GM12878 (cell line): ENCODE measurements around the gene CHST13. TPM values are rescaled to one million over a fixed set of nuclear protein-coding genes. Genes with fewer than 3 reads are reported as not detected.

Experiments used
- ATAC-seq: fragments of 200-7000 bp; cut with Tn5 transposase; 3 replicates; pipeline ENCODE4 v1.9.1; 2020; ENCODE audit warnings: mild to moderate bottlenecking, moderate library complexity
- BruUV-seq: library from RNA; stranded (reverse); fragments of 400-500 nt; replicated peaks from 2 replicates; lab custom pipeline; 2021; lab: Mats Ljungman, UMichigan
- CTCF ChIA-PET: fragments of 300-600 bp; sonication (Branson Sonifier 250); formaldehyde crosslinking; extraction: SDS; loops from one replicate; lab custom pipeline; 2021; ENCODE audit warnings: inconsistent platforms; lab: Yijun Ruan, JAX
- POLR2A ChIA-PET: fragments of 350-600 bp; formaldehyde crosslinking; extraction: SDS; loops from one replicate; lab custom pipeline; 2021; ENCODE audit warnings: inconsistent platforms; lab: Charles Lee
- RAD21 ChIA-PET: fragments of 300-600 bp; sonication (Branson Sonifier 250); formaldehyde crosslinking; loops from one replicate; lab custom pipeline; 2023; ENCODE audit warnings: antibody characterized with exemption; ENCODE audit not compliant: unreplicated experiment; lab: Charles Lee
- SMC1A ChIA-PET: fragments of 300-600 bp; sonication (Branson Sonifier 250); formaldehyde crosslinking; loops from one replicate; lab custom pipeline; 2023; ENCODE audit not compliant: unreplicated experiment, uncharacterized antibody; lab: Charles Lee
- DNase-seq: peaks from one replicate; pipeline ENCODE4 v3.0.0-alpha.2; 2011; ENCODE audit warnings: low read depth, low spot score
- FAIRE-seq: peaks from 3 replicates; lab custom pipeline; 2011; peaks lifted over from hg19 to GRCh38; lab: Jason Lieb, UNC
- H2AFZ ChIP-seq: 2 replicates; pipeline ENCODE4 v1.6.0; 2011; ENCODE audit warnings: low read depth, low read length, control low read depth; ENCODE audit not compliant: control insufficient read depth
- H3K27ac ChIP-seq: 2 replicates; pipeline ENCODE4 v1.5.1; 2011; ENCODE audit warnings: control low read depth; ENCODE audit not compliant: control insufficient read depth, insufficient read depth
- H3K27me3 ChIP-seq, 2 experiments: replicated peaks in 1 of 2; 2 replicates each; pipeline versions ENCODE4 v1.6.0 to v1.6.1; 2011; ENCODE audit warnings: low read length in 1 of 2; ENCODE audit not compliant: control insufficient read depth in 2 of 2, insufficient read depth in 2 of 2
- H3K36me3 ChIP-seq, 2 experiments: 2 replicates each; pipeline ENCODE4 v1.5.1; 2011; ENCODE audit warnings: low read length in 1 of 2; ENCODE audit not compliant: control insufficient read depth in 2 of 2, insufficient read depth in 2 of 2
- H3K4me1 ChIP-seq: 2 replicates; pipeline ENCODE4 v1.6.1; 2011; ENCODE audit warnings: mild to moderate bottlenecking, low read length, moderate library complexity, mixed read lengths; ENCODE audit not compliant: control insufficient read depth, insufficient read depth
- H3K4me2 ChIP-seq: 2 replicates; pipeline ENCODE4 v1.6.0; 2011; ENCODE audit warnings: control low read depth; ENCODE audit not compliant: control insufficient read depth, insufficient read depth
- H3K4me3 ChIP-seq: fragments of 200-600 bp; sonication (generic); 2 replicates; pipeline ENCODE4 v1.5.1; 2016
- H3K79me2 ChIP-seq: 2 replicates; pipeline ENCODE4 v1.6.0; 2011; ENCODE audit warnings: low read length; ENCODE audit not compliant: control insufficient read depth, insufficient read depth
- H3K9ac ChIP-seq: 2 replicates; pipeline ENCODE4 v1.8.0; 2011; ENCODE audit warnings: low read length, control low read depth, mixed read lengths; ENCODE audit not compliant: control insufficient read depth, insufficient read depth
- H3K9me3 ChIP-seq: replicated peaks from 3 replicates; pipeline ENCODE4 v1.5.1; 2011; ENCODE audit warnings: mild to moderate bottlenecking, low read length; ENCODE audit not compliant: control insufficient read depth, insufficient read depth
- H4K20me1 ChIP-seq: 2 replicates; pipeline ENCODE4 v1.6.0; 2011; ENCODE audit not compliant: control insufficient read depth, insufficient read depth
- CBX5 ChIP-seq: sonication (generic); IDR thresholded peaks from 2 replicates; pipeline ENCODE4 v1.6.1; 2016; ENCODE audit warnings: low read depth, moderate library complexity, mild to moderate bottlenecking, inconsistent platforms
- CREB1 ChIP-seq: IDR thresholded peaks from 2 replicates; pipeline ENCODE4 v1.6.1; 2012; ENCODE audit warnings: low read depth, mild to moderate bottlenecking, inconsistent platforms
- DPF2 ChIP-seq: fragments of 450-650 bp; IDR thresholded peaks from 2 replicates; pipeline ENCODE4 v1.6.1; 2017; ENCODE audit warnings: mild to moderate bottlenecking
- ELK1 ChIP-seq: IDR thresholded peaks from 2 replicates; pipeline ENCODE4 v1.6.1; 2012; ENCODE audit warnings: low read depth, low read length, improper control_type of control experiment
- EP300 ChIP-seq, 2 experiments: fragments of 150-350 bp in 1 of 2; IDR thresholded peaks; 2 replicates each; pipeline ENCODE4 v1.6.1; 2011 to 2012; ENCODE audit warnings: low read depth in 2 of 2, low read length in 2 of 2, borderline replicate concordance in 1 of 2, improper control_type of control experiment in 1 of 2, inconsistent platforms in 1 of 2; ENCODE audit not compliant: control insufficient read depth in 1 of 2
- HCFC1 ChIP-seq: fragments of 150-350 bp; IDR thresholded peaks from 2 replicates; pipeline ENCODE4 v1.6.1; 2014; ENCODE audit warnings: low read length
- IKZF1 ChIP-seq: fragments of 450-650 bp; conservative IDR thresholded peaks from 2 replicates; pipeline ENCODE4 v1.6.1; 2017; ENCODE audit warnings: antibody characterized with exemption, mild to moderate bottlenecking
- MXI1 ChIP-seq: fragments of 150-350 bp; IDR thresholded peaks from 2 replicates; pipeline ENCODE4 v1.6.1; 2011; ENCODE audit warnings: low read depth, mild to moderate bottlenecking, inconsistent platforms, low read length, improper control_type of control experiment
- NR2C1 ChIP-seq: fragments of 450-650 bp; IDR thresholded peaks from 2 replicates; pipeline ENCODE4 v1.6.1; 2017; ENCODE audit warnings: antibody characterized with exemption, mild to moderate bottlenecking, moderate library complexity
- RAD51 ChIP-seq: fragments of 450-650 bp; IDR thresholded peaks from 2 replicates; pipeline ENCODE4 v1.6.1; 2016; ENCODE audit warnings: moderate library complexity, mild to moderate bottlenecking, inconsistent platforms
- RB1 ChIP-seq: fragments of 450-650 bp; formaldehyde crosslinking; IDR thresholded peaks from 2 replicates; pipeline ENCODE4 v1.6.1; 2017; ENCODE audit warnings: mild to moderate bottlenecking, borderline replicate concordance
- RCOR1 ChIP-seq: conservative IDR thresholded peaks from 2 replicates; pipeline ENCODE4 v1.6.1; 2012; ENCODE audit warnings: low read depth, low read length, improper control_type of control experiment
- RUNX3 ChIP-seq: IDR thresholded peaks from 2 replicates; pipeline ENCODE4 v1.6.1; 2012; ENCODE audit warnings: low read length, inconsistent platforms
- SIX5 ChIP-seq: IDR thresholded peaks from 2 replicates; pipeline ENCODE4 v1.6.1; 2011; ENCODE audit warnings: mild to moderate bottlenecking, low read depth, low read length, moderate library complexity; ENCODE audit not compliant: severe bottlenecking
- STAT1 ChIP-seq: fragments of 450-650 bp; conservative IDR thresholded peaks from 2 replicates; pipeline ENCODE4 v1.6.1; 2014; ENCODE audit warnings: antibody characterized with exemption, mild to moderate bottlenecking
- TARDBP ChIP-seq: IDR thresholded peaks from 2 replicates; pipeline ENCODE4 v1.6.1; 2016; ENCODE audit warnings: borderline replicate concordance
- WGBS: methylation state at CpG from one replicate; pipeline ENCODE4 v1.1.6; 2016; ENCODE audit warnings: low lambda C conversion rate; ENCODE audit not compliant: insufficient replicate concordance, insufficient coverage; ENCODE audit errors: missing lambda C conversion rate; 5-methylcytosine and 5-hydroxymethylcytosine counted together
- in situ Hi-C: fragments of 300-500 bp; cut with MboI; formaldehyde crosslinking; loops from 9 replicates; pipeline ENCODE4 v1.14.3; 2018; ENCODE audit warnings: mixed read lengths
- intact Hi-C: fragments of 100-400 bp; cut with micrococcal nuclease; formaldehyde crosslinking; loops from one replicate; pipeline ENCODE4 v1.14.2; 2022; ENCODE audit not compliant: unreplicated experiment
- polyA plus RNA-seq, 11 experiments: library from polyadenylated mRNA; depleted of rRNA in 4 of 11; unstranded in 6 of 11; stranded (reverse) in 5 of 11; fragments of >200 nt; fragmentation: Nextera tagmentation in 4 of 11; fragmentation: Illumina TruSeq in 1 of 11; extraction: Ambion mirVana in 4 of 11; extraction: Trizol in 1 of 11; gene quantifications; 1 replicate in 1 of 11; 2 replicates in 10 of 11; pipeline versions ENCODE4 v1.2.1 to v1.2.3, GENCODE V29; 2011 to 2016; ENCODE audit warnings: inconsistent platforms in 2 of 11, missing spikeins in 2 of 11, low read depth in 1 of 11
- total RNA-seq, 4 experiments: library from RNA; depleted of rRNA in 3 of 4; stranded (reverse); fragments of >200 nt in 3 of 4; fragmentation: Illumina TruSeq in 1 of 4; extraction: Trizol in 1 of 4; gene quantifications; 2 replicates each; pipeline versions ENCODE4 v1.2.1 to v1.2.3, GENCODE V29; 2013 to 2021
- TF ChIP-seq, protein P1 (sequence below): fragments of 450-650 bp; IDR thresholded peaks from 2 replicates; pipeline ENCODE4 v1.6.1; 2016; ENCODE audit warnings: mild to moderate bottlenecking

The CHST13 gene
- total and polyA plus RNA-seq, 10 of the 15 experiments (the other 5 are each of a cell fraction or from before 2014, with no cell fraction given) = not detected

DNA sequence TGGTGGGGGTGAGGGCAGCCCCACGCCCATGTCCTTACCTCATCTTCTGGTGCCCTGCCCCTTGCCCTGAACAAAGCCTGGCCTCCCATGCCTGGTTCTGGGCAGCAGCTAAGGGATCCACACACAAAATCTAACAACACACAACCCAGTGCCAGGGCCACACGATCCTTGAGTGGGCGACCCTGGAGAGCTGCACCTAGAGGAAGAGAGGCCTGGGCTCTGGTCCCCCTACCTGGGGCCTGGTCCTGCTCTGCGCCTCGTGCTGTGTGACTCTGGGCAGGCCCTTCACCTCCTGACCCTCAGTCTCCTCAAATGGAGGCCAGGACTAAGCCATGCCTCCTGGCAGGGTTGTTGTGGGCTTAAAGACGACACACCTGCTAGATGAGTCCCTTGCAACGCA lies 54.7 kb downstream of the CHST13 start (continued):
- TF ChIP-seq RB1 (no peak), IKZF1 (no peak), RUNX3 (no peak), EP300 (IDR thresholded peaks at IDR 0.05; ENCODE audit: borderline replicate concordance in 1 of 2, control insufficient read depth in 1 of 2, low read depth in 2 of 2, low read length in 2 of 2) (no peak), TARDBP (no peak), SIX5 (no peak), CREB1 (no peak), RCOR1 (no peak)

DNA sequence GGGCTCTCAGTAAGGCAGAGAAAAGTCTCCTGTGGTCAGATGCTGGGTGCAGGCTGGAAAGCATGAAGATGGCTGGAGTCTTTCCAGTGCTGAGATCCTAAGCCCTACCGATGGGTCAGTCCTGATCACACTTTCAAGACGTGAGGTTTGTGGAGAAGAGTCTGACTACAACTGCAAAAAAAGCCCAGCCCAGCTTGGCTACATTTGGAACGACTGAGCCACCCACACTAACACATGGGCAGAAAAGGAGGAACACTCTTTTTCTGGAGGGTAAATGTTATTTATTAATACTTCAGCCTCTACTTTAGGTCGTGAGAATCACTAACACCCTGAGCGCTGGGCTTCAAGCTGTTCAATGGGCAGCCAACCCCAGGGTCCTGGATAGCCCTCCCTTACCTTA lies 56.8 kb downstream of the CHST13 start:
- H3K27ac ChIP-seq = no peak overlapping the region
- ATAC-seq (no peak), DNase-seq (no peak), FAIRE-seq (no peak)
- H3K9me3 ChIP-seq = no peaks in the 10 kb centered on the region
- ChIA-PET CTCF (no interaction called here), POLR2A (no interaction called here), RAD21 (no interaction called here), SMC1A (no interaction called here)
- no peaks in the 10 kb centered on the region for H3K36me3 ChIP-seq
- 10% methylated on average over 5 of the region's 5 CpGs for WGBS
- no peaks in the 10 kb centered on the region for H3K79me2 ChIP-seq
- no TSS peak for BruUV-seq
- H3K4me3 ChIP-seq = no peak overlapping the region
- H3K4me2 ChIP-seq = no peak overlapping the region
- no peak overlapping the region for H3K9ac ChIP-seq
- no peaks in the 10 kb centered on the region for H4K20me1 ChIP-seq
- no peaks in the 10 kb centered on the region for H3K4me1 ChIP-seq
- TF ChIP-seq HCFC1 (no peak), MXI1 (no peak), DPF2 (no peak), CBX5 (no peak), RAD51 (no peak), ELK1 (no peak), NR2C1 (no peak), STAT1 (no peak)
- TF ChIP-seq, protein P1, sequence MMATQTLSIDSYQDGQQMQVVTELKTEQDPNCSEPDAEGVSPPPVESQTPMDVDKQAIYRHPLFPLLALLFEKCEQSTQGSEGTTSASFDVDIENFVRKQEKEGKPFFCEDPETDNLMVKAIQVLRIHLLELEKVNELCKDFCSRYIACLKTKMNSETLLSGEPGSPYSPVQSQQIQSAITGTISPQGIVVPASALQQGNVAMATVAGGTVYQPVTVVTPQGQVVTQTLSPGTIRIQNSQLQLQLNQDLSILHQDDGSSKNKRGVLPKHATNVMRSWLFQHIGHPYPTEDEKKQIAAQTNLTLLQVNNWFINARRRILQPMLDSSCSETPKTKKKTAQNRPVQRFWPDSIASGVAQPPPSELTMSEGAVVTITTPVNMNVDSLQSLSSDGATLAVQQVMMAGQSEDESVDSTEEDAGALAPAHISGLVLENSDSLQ = no peak
- TF ChIP-seq, all 136 proteins: peak for 0
- Histone ChIP-seq H3K27me3 (peaks cover 2 to 3% of the 10 kb centered on the region in 2 experiments; a peak in 2 of 4 replicates), H2AFZ (no peak overlapping the region)
- intact Hi-C loops = no loop called here
- in situ Hi-C loops = no loop called here
